ENCODE results near the gene GCLM. TPM values are rescaled to one million over a fixed set of nuclear protein-coding genes. Genes with fewer than 3 reads are reported as not detected.
A peak's percentile ranks its signal among the peaks of the same experiment; 100 is the strongest.

Gene GCLM
- total RNA-seq, 1 experiment from 2014 or later: 28.9 TPM

- Histone ChIP-seq H2AFZ (ENCODE audit: low read depth, low read length, poor library complexity, severe bottlenecking) (peak overlapping the region; percentile 58), H3K36me3 (ENCODE audit: control insufficient read depth in 1 of 2, insufficient read depth in 2 of 2, low read length in 2 of 2) (no peaks in the 10 kb centered on the region), H3K4me2 (ENCODE audit: low read length) (peak overlapping the region; percentile 97), H3K9me3 (ENCODE audit: control insufficient read depth in 1 of 2, insufficient read depth in 1 of 2, low read depth in 1 of 2, low read length in 2 of 2) (no peaks in the 10 kb centered on the region), H3K79me2 (ENCODE audit: insufficient read depth, low read length) (no peaks in the 10 kb centered on the region), H3K27me3 (ENCODE audit: insufficient read depth, low read length) (no peaks in the 10 kb centered on the region), H3K9ac (ENCODE audit: low read length) (peak overlapping the region; percentile 78), H3K27ac (ENCODE audit: low read depth, low read length) (peak overlapping the region; percentile 69), H3K4me3 (replicated peaks in 1 of 2; ENCODE audit: low read depth in 1 of 2, low read length in 2 of 2) (peak overlapping the region; percentile 59 to 79), H3K9me2 (ENCODE audit: insufficient read depth) (no peaks in the 10 kb centered on the region), H4K20me1 (ENCODE audit: insufficient read depth) (no peaks in the 10 kb centered on the region), H3K4me1 (ENCODE audit: control insufficient read depth in 1 of 2, insufficient read depth in 2 of 2, low read length in 2 of 2) (peaks cover 7 to 33% of the 10 kb centered on the region in 2 experiments; a peak in 3 of 4 replicates)
- intact Hi-C loops (cut with micrococcal nuclease): no loop called here
- ChIA-PET CTCF (interaction anchor here (0.9 to 1.5 kb wide), 7 partner anchors 17 to 542 kb away, joined by 3 to 11 read pairs (median 7); no protein-coding TSS in a partner anchor), RAD21 (ENCODE audit: low non-redundant PET in 1 of 2, low total read pairs in 2 of 2, uncharacterized antibody in 2 of 2, unreplicated experiment in 2 of 2) (interaction anchor here (0.6 to 0.7 kb wide), 3 partner anchors 64 to 406 kb away, joined by 3 read pairs; no protein-coding TSS in a partner anchor), POLR2A (interaction anchor here (1.3 kb wide), 1 partner anchor 141 kb away, joined by 4 read pairs; no protein-coding TSS in a partner anchor)
- peak; percentile 53 for DNase-seq (ENCODE audit: low read depth, low spot score)
- BruUV-seq (replicated peaks): no TSS peak
- ATAC-seq: peak; percentile 67
- TF ChIP-seq POLR2A (IDR thresholded peaks at IDR 0.05; ENCODE audit: borderline replicate concordance, extremely low read depth, insufficient read depth, insufficient read length): peak; percentile 36
- TF ChIP-seq POLR2AphosphoS5 (IDR thresholded peaks at IDR 0.05; ENCODE audit: low read depth, low read length): peak; percentile 59
- TF ChIP-seq EZH2phosphoT487 (IDR thresholded peaks at IDR 0.05; ENCODE audit: borderline replicate concordance): no peak
- TF ChIP-seq CEBPB (IDR thresholded peaks at IDR 0.05; ENCODE audit: low read depth): no peak
- no peak for TF ChIP-seq ZFX (IDR thresholded peaks at IDR 0.05)
- peak; percentile 53; the same call in 1 of the 2 replicates for TF ChIP-seq SIN3A (IDR thresholded peaks at IDR 0.05; ENCODE audit: low read depth)
- no peak for TF ChIP-seq ZNF274 (IDR thresholded peaks at IDR 0.05; ENCODE audit: low read depth, low read length)
- TF ChIP-seq CTCF (IDR thresholded peaks at IDR 0.05 in 2 of 3, conservative IDR thresholded peaks at IDR 0.05 in 1 of 3; ENCODE audit: borderline replicate concordance in 1 of 3, insufficient read depth in 1 of 3, low read depth in 2 of 3, low read length in 2 of 3): peak in 1 of 3 experiments; percentile 32; a peak in 2 of 6 replicates
- TF ChIP-seq ZBTB33 (IDR thresholded peaks at IDR 0.05; ENCODE audit: extremely low read depth, insufficient replicate concordance, low read length): no peak
- TF ChIP-seq YY1 (IDR thresholded peaks at IDR 0.05; ENCODE audit: extremely low read depth, insufficient replicate concordance, low read depth, low read length): no peak
- peak; percentile 79 for TF ChIP-seq MAX (IDR thresholded peaks at IDR 0.05)
- no peak for TF ChIP-seq ELF1 (IDR thresholded peaks at IDR 0.05; ENCODE audit: borderline replicate concordance, low read depth)
- no peak for TF ChIP-seq RAD21 (IDR thresholded peaks at IDR 0.05; ENCODE audit: low read depth)
- no peak for TF ChIP-seq CBX3 (IDR thresholded peaks at IDR 0.05; ENCODE audit: low read depth)
- TF ChIP-seq FOSL1 (IDR thresholded peaks at IDR 0.05; ENCODE audit: low read depth): no peak
- TF ChIP-seq ATF3 (IDR thresholded peaks at IDR 0.05): no peak
- TF ChIP-seq EZH2 (IDR thresholded peaks at IDR 0.05): no peak
- no peak for TF ChIP-seq REST (IDR thresholded peaks at IDR 0.05; ENCODE audit: low read depth)
Measured at GRCh38 chr1:93846206-93846991, 62.8 kb downstream of the GCLM start.

All from HCT116 (cell line).